ENCODE results near the gene MUSTN1. TPM values are rescaled to one million over a fixed set of nuclear protein-coding genes. Genes with fewer than 3 reads are reported as not detected.

The MUSTN1 gene
- total and polyA plus RNA-seq, 2 of the 13 experiments (the other 11 are each of a cell fraction or from before 2014, with no cell fraction given) = 0.84 to 1.4 TPM

- TF ChIP-seq ZNF749 (CRISPR knock-in tag; IDR thresholded peaks at IDR 0.05; ENCODE audit: borderline replicate concordance) = no peak
- 0 out of 2 replicates have a peak, but pooled peaks have one; percentile 20 for TF ChIP-seq MXD3 (CRISPR knock-in tag; IDR thresholded peaks at IDR 0.05)
- 0 out of 2 replicates have a peak, but pooled peaks have one; percentile 14 for TF ChIP-seq ZBTB42 (CRISPR knock-in tag; IDR thresholded peaks at IDR 0.05)
- no peak for TF ChIP-seq TARDBP (CRISPR knock-in tag; IDR thresholded peaks at IDR 0.05)
- no peak for TF ChIP-seq DNMT1 (CRISPR knock-in tag; IDR thresholded peaks at IDR 0.05)
- 0 out of 2 replicates have a peak, but pooled peaks have one; percentile 7 for TF ChIP-seq THAP9 (CRISPR knock-in tag; IDR thresholded peaks at IDR 0.05; ENCODE audit: borderline replicate concordance)
- TF ChIP-seq ZNF766 (CRISPR knock-in tag; IDR thresholded peaks at IDR 0.05; ENCODE audit: borderline replicate concordance) = no peak
- no peak for TF ChIP-seq PLSCR1 (CRISPR knock-in tag; IDR thresholded peaks at IDR 0.05; ENCODE audit: borderline replicate concordance)
- no peak for TF ChIP-seq ZNF275 (CRISPR knock-in tag; IDR thresholded peaks at IDR 0.05; ENCODE audit: borderline replicate concordance)
- no peak for TF ChIP-seq MEIS1 (CRISPR knock-in tag; IDR thresholded peaks at IDR 0.05; ENCODE audit: borderline replicate concordance)
- TF ChIP-seq HNRNPH1 (optimal IDR thresholded peaks at IDR 0.05; ENCODE audit: low read depth, low read length) = no peak
- no peak for TF ChIP-seq XBP1 (CRISPR knock-in tag; IDR thresholded peaks at IDR 0.05)
- no peak for TF ChIP-seq ETS1 (CRISPR knock-in tag; IDR thresholded peaks at IDR 0.05)
- no peak for TF ChIP-seq PAX8 (CRISPR knock-in tag; IDR thresholded peaks at IDR 0.05; ENCODE audit: borderline replicate concordance)
- no peak for TF ChIP-seq ZNF552 (CRISPR knock-in tag; IDR thresholded peaks at IDR 0.05; ENCODE audit: borderline replicate concordance)
- no peak for TF ChIP-seq DZIP1 (CRISPR knock-in tag; IDR thresholded peaks at IDR 0.05)
- no peak for TF ChIP-seq THAP8 (CRISPR knock-in tag; IDR thresholded peaks at IDR 0.05; ENCODE audit: borderline replicate concordance)
- 0 out of 2 replicates have a peak, but pooled peaks have one; percentile 54 for TF ChIP-seq ZNF350 (CRISPR knock-in tag; IDR thresholded peaks at IDR 0.05; ENCODE audit: borderline replicate concordance, low read depth)
- no peak for TF ChIP-seq PHF21A (CRISPR knock-in tag; IDR thresholded peaks at IDR 0.05)
Measured at GRCh38 chr3:52827441-52827840, 7.4 kb downstream of the MUSTN1 start (continued).
